Neuronal stem cell (in vitro differentiated cells): Measurements from ENCODE around the gene TMEM250.

Experiments used
- DNase-seq: peaks from one replicate; pipeline ENCODE4 v3.0.0-alpha.2; 2013; ENCODE audit warnings: low spot score
- H2AFZ ChIP-seq: one replicate; pipeline ENCODE4 v1.6.1; 2013; ENCODE audit warnings: mild to moderate bottlenecking, low read length, inconsistent platforms
- H2AK5ac ChIP-seq: 2 replicates; pipeline ENCODE4 v1.6.1; 2013; ENCODE audit warnings: low read depth, mild to moderate bottlenecking, inconsistent platforms, low read length, moderate library complexity, mixed read lengths
- H2BK120ac ChIP-seq: 2 replicates; pipeline ENCODE4 v1.6.1; 2013; ENCODE audit warnings: low read depth, mild to moderate bottlenecking, inconsistent platforms, low read length, moderate library complexity, mixed read lengths
- H2BK12ac ChIP-seq: one replicate; pipeline ENCODE4 v1.6.1; 2013; ENCODE audit warnings: low read length, inconsistent platforms
- H2BK15ac ChIP-seq: 2 replicates; pipeline ENCODE4 v1.6.1; 2013; ENCODE audit warnings: mild to moderate bottlenecking, low read length, inconsistent platforms, mixed read lengths
- H2BK5ac ChIP-seq: one replicate; pipeline ENCODE4 v1.6.1; 2013; ENCODE audit warnings: inconsistent platforms, mild to moderate bottlenecking, low read length, moderate library complexity
- H3K14ac ChIP-seq: one replicate; pipeline ENCODE4 v1.6.1; 2013; ENCODE audit warnings: low read length, inconsistent platforms
- H3K18ac ChIP-seq: 2 replicates; pipeline ENCODE4 v1.6.1; 2013; ENCODE audit warnings: low read length, inconsistent platforms
- H3K23ac ChIP-seq: 2 replicates; pipeline ENCODE4 v1.6.1; 2013; ENCODE audit warnings: low read depth, mild to moderate bottlenecking, mixed read lengths, low read length, inconsistent platforms; ENCODE audit not compliant: poor library complexity
- H3K27ac ChIP-seq: replicated peaks from 3 replicates; pipeline ENCODE4 v1.5.1; 2013; ENCODE audit warnings: low read length, inconsistent platforms
- H3K27me3 ChIP-seq, 3 experiments: 2 replicates each; pipeline ENCODE4 v1.6.1; 2013; ENCODE audit warnings: low read length in 3 of 3, mild to moderate bottlenecking in 2 of 3, inconsistent platforms in 1 of 3, low read depth in 1 of 3, mixed read lengths in 1 of 3, moderate library complexity in 1 of 3; ENCODE audit not compliant: control insufficient read depth in 3 of 3, insufficient read depth in 3 of 3
- H3K36me3 ChIP-seq, 2 donors: replicated peaks in 1 of 2; 2 replicates each; pipeline ENCODE4 v1.6.1; 2013; ENCODE audit warnings: low read length in 2 of 2; ENCODE audit not compliant: control insufficient read depth in 2 of 2, insufficient read depth in 2 of 2
- H3K4ac ChIP-seq: 2 replicates; pipeline ENCODE4 v1.6.1; 2013; ENCODE audit warnings: inconsistent platforms, mild to moderate bottlenecking, low read length, moderate library complexity
- H3K4me1 ChIP-seq, 2 donors: 1 replicate in 1 of 2; 2 replicates in 1 of 2; pipeline ENCODE4 v1.6.1; 2013; ENCODE audit warnings: low read length in 2 of 2, low read depth in 1 of 2; ENCODE audit not compliant: control insufficient read depth in 2 of 2, insufficient read depth in 1 of 2
- H3K4me2 ChIP-seq: one replicate; pipeline ENCODE4 v1.6.1; 2013; ENCODE audit warnings: mild to moderate bottlenecking, low read length, inconsistent platforms; ENCODE audit not compliant: insufficient read depth, poor library complexity, severe bottlenecking
- H3K4me3 ChIP-seq, 2 donors: 2 replicates each; pipeline ENCODE4 v1.5.1; 2013; ENCODE audit warnings: low read length in 2 of 2, mild to moderate bottlenecking in 2 of 2, inconsistent platforms in 1 of 2, moderate library complexity in 1 of 2
- H3K79me1 ChIP-seq: one replicate; pipeline ENCODE4 v1.6.1; 2013; ENCODE audit warnings: low read depth, mild to moderate bottlenecking, inconsistent platforms, low read length, moderate library complexity
- H3K9ac ChIP-seq: one replicate; pipeline ENCODE4 v1.6.1; 2013; ENCODE audit warnings: mild to moderate bottlenecking, low read depth, low read length, inconsistent platforms; ENCODE audit not compliant: poor library complexity
- H3K9me3 ChIP-seq, 2 donors: replicated peaks in 1 of 2; 2 replicates each; pipeline versions ENCODE3 to v1.6.1; 2013; ENCODE audit warnings: low read length in 2 of 2, mild to moderate bottlenecking in 2 of 2, inconsistent platforms in 1 of 2, low read depth in 1 of 2, mixed read lengths in 1 of 2, moderate library complexity in 1 of 2; ENCODE audit not compliant: control insufficient read depth in 2 of 2, insufficient read depth in 1 of 2
- H4K8ac ChIP-seq: one replicate; pipeline ENCODE4 v1.6.1; 2013; ENCODE audit warnings: low read depth, mild to moderate bottlenecking, inconsistent platforms, low read length, moderate library complexity
- H4K91ac ChIP-seq: one replicate; pipeline ENCODE4 v1.6.1; 2013; ENCODE audit warnings: low read length, low read depth, mild to moderate bottlenecking, inconsistent platforms; ENCODE audit not compliant: poor library complexity
- WGBS, 2 donors: extraction: QIAGEN DNeasy Blood & Tissue Kit; methylation state at CpG; one replicate each; pipeline ENCODE4 v1.1.7; 2013; ENCODE audit warnings: missing lambda C conversion rate in 2 of 2, mixed read lengths in 1 of 2; ENCODE audit not compliant: insufficient read length in 2 of 2, insufficient replicate concordance in 1 of 2; ENCODE audit errors: extremely low coverage in 2 of 2; 5-methylcytosine and 5-hydroxymethylcytosine counted together

The TMEM250 gene

DNA sequence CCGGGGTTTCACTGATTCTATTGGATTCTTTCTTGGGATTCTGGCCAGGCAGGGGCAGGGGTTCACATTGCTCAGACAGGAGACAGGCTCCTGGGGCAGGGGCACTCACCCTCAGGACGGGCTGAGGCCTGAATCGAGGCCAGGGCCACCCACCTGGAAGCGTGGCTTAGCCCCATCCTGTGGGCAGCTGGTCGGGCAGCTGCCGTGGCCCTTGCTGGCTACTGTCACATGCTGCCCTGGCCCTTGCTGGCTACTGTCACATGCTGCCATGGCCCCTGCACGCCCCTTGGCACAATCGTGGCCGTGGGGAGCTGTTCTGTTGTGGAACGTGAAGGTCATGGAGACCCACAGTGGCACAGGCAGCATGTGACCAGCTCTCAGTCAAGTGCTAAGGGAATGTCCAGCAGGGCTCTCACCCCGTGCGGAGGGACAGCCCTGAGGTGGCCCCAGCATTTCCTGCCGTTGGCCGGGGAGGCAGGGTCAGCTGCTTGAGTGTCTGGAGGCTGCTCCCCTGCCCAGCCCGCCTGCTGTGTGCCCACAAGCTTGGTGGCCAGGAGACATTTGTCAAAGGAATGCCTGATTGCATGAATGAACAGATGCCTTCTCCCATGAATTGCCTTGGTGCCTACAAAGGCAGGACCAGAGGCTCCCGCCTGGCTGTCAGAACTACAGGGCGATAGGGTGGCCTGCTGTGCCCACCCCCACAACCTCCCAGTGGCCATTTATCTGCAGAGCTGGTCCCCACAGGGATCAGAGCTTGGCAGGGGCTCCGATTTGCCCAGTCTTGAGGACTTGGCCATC, 16.9 kb upstream of the TMEM250 start:
- Histone ChIP-seq H3K9ac (peak overlapping the region; percentile 25), H3K4me3 (peak overlapping the region in 1 of 2 donors; percentile 11), H2BK15ac (no peak overlapping the region), H2BK5ac (no peak overlapping the region), H3K4me1 (peaks cover 8% of the 10 kb centered on the region in 2 donors), H3K14ac (peak overlapping the region; percentile 87), H3K27ac (no peak overlapping the region), H3K9me3 (no peaks in the 10 kb centered on the region), H3K4me2 (no peak overlapping the region), H2AK5ac (peak overlapping the region; percentile 3), H3K36me3 (no peaks in the 10 kb centered on the region), H3K4ac (no peak overlapping the region), H4K8ac (no peak overlapping the region), H3K18ac (no peak overlapping the region), H3K27me3 (peaks cover 3 to 71% (median 31%) of the 10 kb centered on the region in 3 experiments), H2BK120ac (no peak overlapping the region), H4K91ac (no peak overlapping the region), H2BK12ac (peak overlapping the region; percentile 65), H3K79me1 (peaks cover 2% of the 10 kb centered on the region), H3K23ac (peak overlapping the region; percentile 62), H2AFZ (no peak overlapping the region)
- DNase-seq = no peak
- WGBS, 2 donors = no CpG with 5 or more reads among the region's 18 CpGs

DNA sequence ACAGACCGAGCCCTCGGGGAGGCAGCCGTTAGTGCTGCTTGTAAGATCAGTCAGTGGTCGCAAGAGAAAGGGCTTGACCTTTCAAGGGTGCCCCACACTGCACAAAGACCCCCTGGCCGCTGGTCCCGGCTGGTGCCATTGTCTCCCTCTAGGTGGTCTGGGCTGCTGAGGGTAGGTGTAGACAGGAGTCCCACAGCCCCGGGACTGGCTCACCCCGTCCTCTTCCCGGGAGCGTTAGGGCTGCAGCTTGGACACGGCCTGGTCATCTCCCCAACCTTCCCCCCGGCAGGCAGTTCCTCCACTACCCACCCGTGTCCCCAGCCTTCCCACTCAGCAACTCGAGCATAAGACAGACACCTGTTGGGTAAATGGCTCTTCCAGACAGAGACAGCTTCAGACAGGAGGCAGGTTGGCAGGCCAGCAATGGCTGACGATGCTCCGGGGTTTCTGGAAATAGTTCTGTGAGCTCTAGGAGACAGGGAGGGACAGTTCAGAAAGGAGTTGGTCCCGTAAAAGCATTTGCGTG, 15.3 kb upstream of the TMEM250 start:
- Histone ChIP-seq H3K18ac (peak overlapping the region; percentile 96), H3K4ac (peak overlapping the region; percentile 26), H3K14ac (peak overlapping the region; percentile 56), H3K27me3 (peaks cover 3 to 82% (median 35%) of the 10 kb centered on the region in 3 experiments), H2BK15ac (peak overlapping the region; percentile 98), H3K23ac (peak overlapping the region; percentile 25), H3K9me3 (no peaks in the 10 kb centered on the region), H4K8ac (peak overlapping the region; percentile 43), H3K4me2 (peak overlapping the region; percentile 73), H2AK5ac (peak overlapping the region; percentile 76), H3K27ac (no peak overlapping the region), H2AFZ (peak overlapping the region; percentile 86), H3K36me3 (no peaks in the 10 kb centered on the region), H2BK120ac (no peak overlapping the region), H2BK5ac (peak overlapping the region; percentile 53), H3K4me3 (no peak overlapping the region), H3K79me1 (peaks cover 4% of the 10 kb centered on the region), H3K9ac (peak overlapping the region; percentile 77), H3K4me1 (peaks cover 8% of the 10 kb centered on the region in 2 donors), H4K91ac (no peak overlapping the region), H2BK12ac (peak overlapping the region; percentile 41)
- DNase-seq = no peak
- no CpG with 5 or more reads among the region's 18 CpGs for WGBS, 2 donors

DNA sequence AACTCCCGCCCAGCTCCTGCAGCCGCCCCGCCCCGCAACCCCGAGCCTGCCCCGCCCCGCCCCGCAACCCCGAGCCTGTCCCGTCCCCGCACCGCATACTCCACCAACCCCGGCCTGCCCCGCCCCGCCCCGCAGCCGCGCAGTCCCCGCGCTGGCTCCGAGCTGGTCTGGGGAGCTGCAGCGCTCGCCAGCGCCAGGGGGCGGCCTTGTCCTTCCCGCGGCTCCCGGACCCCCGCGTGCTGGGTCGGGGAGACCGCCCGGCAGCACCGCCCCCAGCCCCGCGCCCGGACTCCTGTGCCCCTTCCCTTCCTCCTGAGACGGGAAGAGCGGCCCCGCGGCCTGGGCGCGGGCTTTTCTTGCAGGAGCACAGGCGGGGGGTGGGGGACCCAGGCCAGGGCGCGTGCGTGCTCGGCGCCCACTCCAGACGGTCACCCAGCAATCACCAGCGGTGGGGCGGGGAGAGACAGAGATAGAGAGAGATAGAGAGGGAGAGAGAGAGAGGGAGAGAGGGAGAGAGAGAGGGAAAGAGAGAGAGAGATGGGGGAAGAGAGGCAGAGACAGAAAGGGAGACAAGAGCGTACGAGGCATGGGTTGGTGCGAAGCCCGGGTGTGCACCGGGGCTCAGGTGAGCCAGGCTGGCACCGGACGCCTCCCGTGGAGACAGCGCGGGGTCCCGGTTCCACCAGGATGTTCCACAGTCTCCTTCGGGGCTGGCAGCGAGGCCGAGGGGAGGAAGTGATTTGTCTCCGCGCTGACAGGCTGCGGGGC, 14.7 kb upstream of the TMEM250 start:
- Histone ChIP-seq H3K14ac (peak overlapping the region; percentile 56), H4K91ac (no peak overlapping the region), H2AFZ (peak overlapping the region; percentile 86), H2BK120ac (peak overlapping the region; percentile 31), H2BK15ac (peak overlapping the region; percentile 98), H3K4me3 (peak overlapping the region in 1 of 2 donors; percentile 70), H3K18ac (peak overlapping the region; percentile 96), H3K36me3 (no peaks in the 10 kb centered on the region), H2AK5ac (peak overlapping the region; percentile 76), H4K8ac (peak overlapping the region; percentile 43), H3K9me3 (no peaks in the 10 kb centered on the region), H3K23ac (peak overlapping the region; percentile 25), H3K9ac (peak overlapping the region; percentile 77), H3K4me1 (peaks cover 6 to 8% of the 10 kb centered on the region in 2 donors), H2BK5ac (peak overlapping the region; percentile 53), H3K27me3 (peaks cover 3 to 89% (median 35%) of the 10 kb centered on the region in 3 experiments), H3K27ac (no peak overlapping the region), H2BK12ac (peak overlapping the region; percentile 73), H3K4me2 (peak overlapping the region; percentile 73), H3K4ac (no peak overlapping the region), H3K79me1 (peaks cover 4% of the 10 kb centered on the region)
- WGBS, 2 donors = no CpG with 5 or more reads among the region's 69 CpGs
- peak; percentile 70 for DNase-seq
